Astrocyte (in vitro differentiated cells and primary cell): Measurements from ENCODE around the gene MAP1LC3A. TPM values are rescaled to one million over a fixed set of nuclear protein-coding genes. Genes with fewer than 3 reads are reported as not detected.

Experiments used
- DNase-seq: peaks from one replicate; pipeline ENCODE4 v3.0.0-alpha.2; 2010; ENCODE audit warnings: low read depth
- FAIRE-seq: peaks from 2 replicates; lab custom pipeline; 2011; peaks lifted over from hg19 to GRCh38; lab: Jason Lieb, UNC
- H2AFZ ChIP-seq: 2 replicates; pipeline ENCODE4 v1.6.0; 2012; ENCODE audit warnings: low read depth, low read length, inconsistent platforms
- H3K27ac ChIP-seq: 2 replicates; pipeline ENCODE4 v1.5.1; 2011; ENCODE audit warnings: low read depth, low read length, inconsistent platforms
- H3K27me3 ChIP-seq: 2 replicates; pipeline ENCODE4 v1.6.0; 2011; ENCODE audit warnings: low read length, inconsistent platforms; ENCODE audit not compliant: insufficient read depth
- H3K36me3 ChIP-seq: 2 replicates; pipeline ENCODE4 v1.5.1; 2011; ENCODE audit warnings: low read length, inconsistent platforms; ENCODE audit not compliant: insufficient read depth
- H3K4me1 ChIP-seq: 2 replicates; pipeline ENCODE4 v1.5.1; 2011; ENCODE audit warnings: low read length, inconsistent platforms; ENCODE audit not compliant: insufficient read depth
- H3K4me2 ChIP-seq: 2 replicates; pipeline ENCODE4 v1.6.0; 2012; ENCODE audit warnings: low read length, inconsistent platforms
- H3K4me3 ChIP-seq: 2 replicates; pipeline ENCODE4 v1.5.1; 2011; ENCODE audit warnings: low read depth, mild to moderate bottlenecking, low read length, inconsistent platforms; ENCODE audit not compliant: insufficient read depth
- H3K79me2 ChIP-seq: 2 replicates; pipeline ENCODE4 v1.6.0; 2012; ENCODE audit warnings: mild to moderate bottlenecking, low read length, inconsistent platforms; ENCODE audit not compliant: insufficient read depth
- H3K9ac ChIP-seq: 2 replicates; pipeline ENCODE4 v1.6.0; 2012; ENCODE audit warnings: mild to moderate bottlenecking, low read length, inconsistent platforms
- H3K9me3 ChIP-seq: 2 replicates; pipeline ENCODE4 v1.5.1; 2012; ENCODE audit warnings: low read depth, mild to moderate bottlenecking, low read length, inconsistent platforms; ENCODE audit not compliant: insufficient read depth
- H4K20me1 ChIP-seq: 2 replicates; pipeline ENCODE4 v1.6.0; 2012; ENCODE audit warnings: low read length, inconsistent platforms; ENCODE audit not compliant: insufficient read depth
- H3K27ac Mint-ChIP-seq: one replicate; pipeline ENCODE4 v1.8.0; 2021; ENCODE audit warnings: mild to moderate bottlenecking, mixed read lengths; ENCODE audit not compliant: unreplicated experiment
- H3K27me3 Mint-ChIP-seq: one replicate; pipeline ENCODE4 v1.8.0; 2021; ENCODE audit warnings: low read depth, mixed read lengths; ENCODE audit not compliant: unreplicated experiment
- H3K36me3 Mint-ChIP-seq: one replicate; pipeline ENCODE4 v1.8.0; 2021; ENCODE audit warnings: low read depth, mixed read lengths; ENCODE audit not compliant: unreplicated experiment
- H3K4me1 Mint-ChIP-seq: one replicate; pipeline ENCODE4 v1.8.0; 2021; ENCODE audit warnings: low read depth, mixed read lengths; ENCODE audit not compliant: unreplicated experiment
- H3K4me3 Mint-ChIP-seq: one replicate; pipeline ENCODE4 v1.8.0; 2021; ENCODE audit warnings: mild to moderate bottlenecking, moderate library complexity, mixed read lengths; ENCODE audit not compliant: unreplicated experiment
- H3K9me3 Mint-ChIP-seq: one replicate; pipeline ENCODE4 v1.8.0; 2021; ENCODE audit warnings: mild to moderate bottlenecking, mixed read lengths; ENCODE audit not compliant: unreplicated experiment
- EZH2 ChIP-seq: IDR thresholded peaks from 2 replicates; pipeline ENCODE4 v1.6.1; 2012; ENCODE audit warnings: mild to moderate bottlenecking, low read length, inconsistent platforms; ENCODE audit not compliant: insufficient read depth
- total RNA-seq: library from RNA; stranded (reverse); gene quantifications from 2 replicates; pipeline ENCODE4 v1.2.1, GENCODE V29; 2021
- TF ChIP-seq, protein P1 (sequence below): IDR thresholded peaks from 2 replicates; pipeline ENCODE4 v1.5.1; 2011; ENCODE audit warnings: low read depth, mild to moderate bottlenecking, inconsistent platforms, low read length, moderate library complexity; ENCODE audit not compliant: insufficient read depth

Gene MAP1LC3A
- total RNA-seq, 1 donor from 2014 or later = 48.9 TPM

DNA sequence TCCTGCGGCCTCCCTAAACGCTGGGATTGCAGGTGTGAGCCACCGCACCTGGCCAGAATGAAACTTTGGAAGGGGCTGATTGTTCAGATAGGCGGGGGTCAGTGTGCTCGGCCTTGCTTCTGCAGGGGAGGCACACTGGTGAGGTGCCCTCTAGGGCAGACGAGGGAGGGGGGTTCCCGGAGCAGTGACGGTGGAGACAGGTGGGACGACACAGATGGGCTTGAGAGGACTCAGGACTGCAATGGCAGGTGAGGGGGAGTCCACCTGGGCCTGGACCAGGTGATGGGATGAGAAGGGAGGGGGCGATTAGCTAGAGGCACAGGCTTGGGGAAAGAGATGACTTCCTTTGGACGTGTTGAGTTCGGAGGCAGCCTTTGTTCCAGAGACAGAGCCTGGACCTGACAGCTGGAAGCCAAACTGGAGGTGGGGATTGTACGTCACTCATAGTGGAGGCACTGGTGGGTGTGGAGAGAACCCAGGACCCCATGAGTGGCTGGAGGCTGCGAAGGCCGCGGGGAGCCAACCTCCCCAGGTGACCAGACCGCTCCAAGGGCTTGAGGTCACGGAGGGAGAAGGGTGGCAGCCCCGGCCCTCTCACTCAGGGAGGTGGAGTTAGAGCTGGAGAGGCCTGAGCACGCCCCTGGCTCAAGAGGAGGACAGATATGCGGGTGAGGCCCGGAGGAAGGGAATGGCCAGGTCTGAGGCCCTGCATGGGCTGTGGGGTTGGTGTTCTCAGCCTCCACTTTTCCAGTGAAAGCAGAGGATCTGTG lies 10.5 kb upstream of the MAP1LC3A start:
- H3K27me3 Mint-ChIP-seq = no peaks in the 10 kb centered on the region
- H3K4me1 Mint-ChIP-seq = no peaks in the 10 kb centered on the region
- Histone ChIP-seq H3K9me3 (no peaks in the 10 kb centered on the region), H3K4me3 (no peak overlapping the region), H3K9ac (no peak overlapping the region), H2AFZ (no peak overlapping the region), H3K79me2 (no peaks in the 10 kb centered on the region), H3K27ac (no peak overlapping the region), H3K4me2 (no peak overlapping the region), H3K36me3 (no peaks in the 10 kb centered on the region), H4K20me1 (no peaks in the 10 kb centered on the region), H3K4me1 (no peaks in the 10 kb centered on the region), H3K27me3 (no peaks in the 10 kb centered on the region)
- no peak overlapping the region for H3K4me3 Mint-ChIP-seq
- H3K27ac Mint-ChIP-seq = no peak overlapping the region
- TF ChIP-seq, protein P1, sequence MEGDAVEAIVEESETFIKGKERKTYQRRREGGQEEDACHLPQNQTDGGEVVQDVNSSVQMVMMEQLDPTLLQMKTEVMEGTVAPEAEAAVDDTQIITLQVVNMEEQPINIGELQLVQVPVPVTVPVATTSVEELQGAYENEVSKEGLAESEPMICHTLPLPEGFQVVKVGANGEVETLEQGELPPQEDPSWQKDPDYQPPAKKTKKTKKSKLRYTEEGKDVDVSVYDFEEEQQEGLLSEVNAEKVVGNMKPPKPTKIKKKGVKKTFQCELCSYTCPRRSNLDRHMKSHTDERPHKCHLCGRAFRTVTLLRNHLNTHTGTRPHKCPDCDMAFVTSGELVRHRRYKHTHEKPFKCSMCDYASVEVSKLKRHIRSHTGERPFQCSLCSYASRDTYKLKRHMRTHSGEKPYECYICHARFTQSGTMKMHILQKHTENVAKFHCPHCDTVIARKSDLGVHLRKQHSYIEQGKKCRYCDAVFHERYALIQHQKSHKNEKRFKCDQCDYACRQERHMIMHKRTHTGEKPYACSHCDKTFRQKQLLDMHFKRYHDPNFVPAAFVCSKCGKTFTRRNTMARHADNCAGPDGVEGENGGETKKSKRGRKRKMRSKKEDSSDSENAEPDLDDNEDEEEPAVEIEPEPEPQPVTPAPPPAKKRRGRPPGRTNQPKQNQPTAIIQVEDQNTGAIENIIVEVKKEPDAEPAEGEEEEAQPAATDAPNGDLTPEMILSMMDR = no peak
- TF ChIP-seq EZH2 = no peak
- FAIRE-seq (no peak), DNase-seq (no peak)
- H3K36me3 Mint-ChIP-seq = peaks cover 10% of the 10 kb centered on the region
- H3K9me3 Mint-ChIP-seq = no peaks in the 10 kb centered on the region

DNA sequence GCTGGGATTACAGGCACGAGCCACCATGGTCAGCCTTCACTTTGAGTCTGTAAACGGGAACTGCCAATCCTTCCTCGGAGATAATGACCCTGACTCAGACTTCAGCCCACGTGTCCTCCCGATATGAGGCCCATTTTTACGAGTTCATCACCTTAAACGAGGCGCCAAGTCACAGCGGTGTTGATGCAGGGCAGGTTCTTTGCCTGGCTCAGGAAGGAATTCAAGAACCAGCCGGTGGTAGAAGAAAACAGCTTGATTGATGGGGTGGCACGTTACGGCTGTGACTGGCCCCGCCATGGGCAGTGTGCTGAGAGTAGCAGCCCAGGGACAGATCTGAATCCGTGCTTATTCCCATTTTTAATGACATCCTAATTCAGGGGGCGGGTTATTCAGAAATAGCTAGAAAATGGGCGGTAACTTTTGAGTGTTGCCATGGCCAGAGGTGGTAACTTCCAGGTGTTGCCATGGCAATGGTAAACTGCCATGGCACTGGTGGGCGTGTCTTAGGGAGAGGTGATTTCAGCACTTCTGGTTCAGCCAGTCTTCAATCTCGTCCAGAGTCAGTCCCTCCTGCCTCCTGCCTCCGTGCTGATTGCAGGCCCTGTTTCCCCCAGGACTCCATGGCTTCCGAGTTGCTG lies 9.1 kb upstream of the MAP1LC3A start:
- Histone ChIP-seq H4K20me1 (no peaks in the 10 kb centered on the region), H3K4me1 (no peaks in the 10 kb centered on the region), H2AFZ (no peak overlapping the region), H3K27ac (no peak overlapping the region), H3K9me3 (no peaks in the 10 kb centered on the region), H3K4me3 (no peak overlapping the region), H3K4me2 (no peak overlapping the region), H3K9ac (no peak overlapping the region), H3K27me3 (no peaks in the 10 kb centered on the region), H3K79me2 (no peaks in the 10 kb centered on the region), H3K36me3 (no peaks in the 10 kb centered on the region)
- peaks cover 10% of the 10 kb centered on the region for H3K36me3 Mint-ChIP-seq
- H3K9me3 Mint-ChIP-seq = no peaks in the 10 kb centered on the region
- H3K4me1 Mint-ChIP-seq = no peaks in the 10 kb centered on the region
- no peak overlapping the region for H3K4me3 Mint-ChIP-seq
- TF ChIP-seq, protein P1 = no peak
- TF ChIP-seq EZH2 = no peak
- no peak overlapping the region for H3K27ac Mint-ChIP-seq
- FAIRE-seq (no peak), DNase-seq (no peak)
- no peaks in the 10 kb centered on the region for H3K27me3 Mint-ChIP-seq

DNA sequence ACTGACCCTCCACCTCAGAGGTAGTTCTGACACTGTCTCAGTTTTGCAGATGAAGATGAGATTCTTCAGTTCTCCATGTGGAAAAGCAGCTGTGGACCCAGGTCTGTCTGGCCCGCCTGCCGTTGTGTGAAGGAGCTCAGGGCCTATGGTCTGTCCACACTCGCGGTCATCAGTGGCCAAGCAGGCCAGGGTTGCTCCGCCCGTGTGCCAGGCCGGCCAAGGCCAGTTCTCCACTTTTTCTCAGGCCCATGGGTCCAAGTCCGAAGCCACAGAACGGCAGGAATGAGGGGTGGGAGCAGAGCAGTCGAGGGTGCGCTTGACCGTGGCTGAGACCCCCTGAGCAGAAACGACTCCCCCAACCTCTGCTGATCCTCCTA lies 8.6 kb upstream of the MAP1LC3A start:
- H3K27me3 ChIP-seq = no peaks in the 10 kb centered on the region
- TF ChIP-seq EZH2 = no peak
- TF ChIP-seq, protein P1 = no peak
- DNase-seq (no peak), FAIRE-seq (no peak)
- no peaks in the 10 kb centered on the region for H3K27me3 Mint-ChIP-seq
- no peaks in the 10 kb centered on the region for H3K4me1 ChIP-seq
- H2AFZ ChIP-seq = no peak overlapping the region
- H3K9me3 ChIP-seq = no peaks in the 10 kb centered on the region
- H3K9ac ChIP-seq = no peak overlapping the region
- H3K27ac ChIP-seq = no peak overlapping the region
- no peaks in the 10 kb centered on the region for H3K79me2 ChIP-seq
- no peak overlapping the region for H3K27ac Mint-ChIP-seq
- H3K36me3 ChIP-seq = no peaks in the 10 kb centered on the region
- H3K4me2 ChIP-seq = no peak overlapping the region
- no peaks in the 10 kb centered on the region for H3K4me1 Mint-ChIP-seq
- H4K20me1 ChIP-seq = no peaks in the 10 kb centered on the region
- peaks cover 7% of the 10 kb centered on the region for H3K36me3 Mint-ChIP-seq
- no peak overlapping the region for H3K4me3 Mint-ChIP-seq
- H3K4me3 ChIP-seq = no peak overlapping the region
- H3K9me3 Mint-ChIP-seq = no peaks in the 10 kb centered on the region
